Stimulated activated CD8-positive, alpha-beta memory T cell treated with anti-CD3 and anti-CD28 coated beads, Interleukin-4, amount 100 ng/mL, for 24 hours (primary cell): ENCODE measurements around the gene AGBL2.
"Not testable (repeated sequence)": the region's sequence is repeated elsewhere in the genome, so short reads cannot be mapped to it uniquely, and the experiment has no call there.

Source experiments
- DNase-seq: peaks from one replicate; pipeline ENCODE4 v3.0.0-alpha.2; 2020; ENCODE audit warnings: low read depth

Gene AGBL2

GRCh38 chr11:47688991-47689390 is 26.2 kb downstream of the AGBL2 start:
- DNase-seq, result no peak

DNA sequence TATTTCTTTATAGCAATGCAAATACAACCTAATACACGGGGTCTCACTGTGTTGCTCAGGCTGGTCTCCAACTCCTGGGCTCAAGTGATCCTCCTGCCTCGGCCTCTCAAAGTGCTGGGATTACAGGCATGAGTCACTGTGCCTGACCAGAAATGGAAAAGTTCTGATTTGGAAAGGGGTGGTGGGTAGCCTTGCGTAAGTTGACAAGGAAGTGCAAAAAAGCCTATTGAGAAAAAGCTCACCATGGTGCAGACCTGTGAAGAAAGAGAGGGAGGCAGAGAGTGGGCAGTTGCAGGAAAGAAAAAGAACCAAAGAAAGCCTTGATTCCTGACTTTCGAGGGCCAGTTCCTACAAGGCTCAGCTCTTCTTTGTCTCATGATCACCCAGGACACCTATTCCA is 27.1 kb downstream of the AGBL2 start:
- DNase-seq, result no peak

GRCh38 chr11:47686704-47687103 is 28.5 kb downstream of the AGBL2 start:
- not testable (repeated sequence) for DNase-seq

- DNase-seq, result no peak
Observed at GRCh38 chr11:47686151-47686550, 29.0 kb downstream of the AGBL2 start.

- no peak for DNase-seq
Observed at GRCh38 chr11:47675851-47676250, 39.3 kb downstream of the AGBL2 start.

DNA sequence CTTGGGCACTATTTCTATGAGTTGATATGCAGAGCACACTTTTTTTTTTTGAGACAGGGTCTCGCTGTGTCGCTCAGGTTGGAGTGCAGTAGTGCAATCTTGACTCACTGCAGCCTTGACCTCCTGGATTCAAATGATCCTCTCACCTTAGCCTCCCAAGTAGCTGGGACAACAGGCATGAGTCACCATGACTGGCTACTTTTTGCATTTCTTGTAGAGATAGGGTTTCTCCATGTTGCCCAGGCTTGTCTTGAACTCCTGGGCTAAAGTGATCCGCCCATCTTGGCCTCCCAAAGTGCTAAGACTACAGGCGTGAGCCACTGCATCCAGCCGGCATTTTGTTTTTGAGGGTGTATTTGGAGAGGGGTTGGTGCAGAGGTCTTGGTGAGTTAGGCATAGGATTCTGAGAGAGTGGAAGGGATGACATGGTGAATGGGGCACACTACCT is 42.9 kb downstream of the AGBL2 start:
- no peak for DNase-seq

GRCh38 chr11:47669856-47670255 is 45.3 kb downstream of the AGBL2 start:
- no peak for DNase-seq

DNA sequence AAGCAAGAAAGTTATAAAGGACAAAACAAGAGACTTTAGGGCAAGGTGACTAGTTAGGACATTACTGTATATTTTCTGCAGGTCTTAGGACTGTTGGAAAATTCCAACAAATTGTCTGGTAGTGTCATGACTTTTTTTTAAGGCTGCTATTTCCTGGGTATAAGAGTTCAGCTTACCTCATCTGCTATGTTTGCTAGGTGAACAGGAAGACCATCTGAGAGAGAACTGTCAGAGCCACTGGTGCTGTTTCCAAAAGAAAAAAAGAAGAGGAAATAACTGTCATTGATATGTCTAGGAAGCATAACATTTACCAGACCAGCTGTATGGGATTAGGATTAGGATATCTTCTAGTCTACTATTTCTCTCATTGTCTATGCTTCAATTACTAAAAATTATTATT is 46.5 kb downstream of the AGBL2 start:
- DNase-seq, result no peak

DNA sequence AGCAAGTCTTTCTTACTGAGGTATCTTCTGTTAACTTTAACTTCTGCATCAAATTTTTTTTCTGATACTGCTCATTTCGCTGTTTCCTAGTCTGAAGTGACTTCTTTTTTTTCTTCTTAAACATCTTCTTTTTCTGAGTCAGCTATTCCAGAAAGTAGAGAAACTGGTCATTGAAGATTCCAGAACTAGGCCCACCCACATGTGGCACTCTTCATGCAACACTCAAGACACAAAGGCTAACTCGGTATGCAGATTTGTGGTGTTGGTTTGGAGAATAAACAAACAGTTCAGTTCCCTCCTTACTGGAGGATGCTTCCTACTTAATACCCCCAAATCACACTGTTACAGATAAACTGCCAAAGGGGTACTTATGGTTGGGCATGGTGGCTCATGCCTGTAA is 47.6 kb downstream of the AGBL2 start:
- DNase-seq, result no peak

DNA sequence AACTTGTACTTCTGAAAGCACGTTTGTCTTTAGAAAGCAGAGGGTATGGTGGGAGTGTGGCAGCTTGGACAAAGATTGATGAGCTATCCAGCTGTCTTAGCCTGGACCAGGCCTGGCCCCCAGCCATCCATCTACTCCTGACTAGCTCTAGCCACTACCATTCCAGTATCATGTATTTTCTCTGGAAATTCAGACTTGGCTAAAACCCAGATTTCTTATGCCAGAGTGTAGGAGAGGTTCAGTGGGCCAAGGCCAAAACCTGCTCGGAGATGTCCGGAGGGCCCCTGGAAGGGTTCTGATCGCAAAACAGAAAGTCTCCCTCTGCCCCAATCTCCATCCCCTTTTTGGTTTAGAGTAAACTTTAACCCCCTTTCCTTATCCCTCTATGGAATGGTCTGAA is 48.0 kb downstream of the AGBL2 start:
- DNase-seq, result no peak

GRCh38 chr11:47664936-47665335 is 50.2 kb downstream of the AGBL2 start:
- not testable (repeated sequence) for DNase-seq

GRCh38 chr11:47661245-47661644 is 53.9 kb downstream of the AGBL2 start:
- no peak for DNase-seq

- no peak for DNase-seq
Observed at GRCh38 chr11:47659276-47659675, 55.9 kb downstream of the AGBL2 start.

DNA sequence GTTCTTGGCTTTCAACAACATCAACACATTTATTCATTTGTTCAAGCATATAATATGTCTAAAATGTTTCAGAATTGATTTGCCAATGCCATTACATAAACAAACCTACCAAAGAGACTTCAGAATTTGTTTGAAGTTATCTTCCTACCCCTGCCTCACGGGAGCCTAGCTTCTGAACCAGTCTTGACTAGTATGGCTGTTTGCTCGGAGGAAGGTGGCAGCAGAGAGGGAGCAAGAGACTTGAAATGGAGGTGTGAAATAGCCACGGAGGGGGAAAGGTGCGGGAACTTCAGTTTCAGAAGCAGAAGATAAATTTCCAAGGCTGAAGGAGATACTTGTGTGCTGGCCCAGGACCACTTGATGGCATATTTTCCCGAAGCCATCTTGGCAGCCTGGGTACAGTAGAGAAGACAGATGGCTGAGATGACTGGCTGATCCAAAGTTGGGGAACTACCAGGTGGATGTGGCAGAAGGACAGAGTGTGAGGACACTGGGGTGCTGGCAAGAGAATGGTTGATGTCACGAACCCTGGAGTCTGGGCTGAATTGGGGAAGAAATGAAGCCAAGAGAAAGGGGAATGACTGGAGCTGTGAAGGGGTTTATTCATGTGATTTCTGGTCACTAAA is 58.8 kb downstream of the AGBL2 start:
- DNase-seq, result no peak

- no peak for DNase-seq
Observed at GRCh38 chr11:47651818-47652469, 63.2 kb downstream of the AGBL2 start.

GRCh38 chr11:47649276-47649675 is 65.9 kb downstream of the AGBL2 start:
- DNase-seq, result no peak

- no peak for DNase-seq
Observed at GRCh38 chr11:47646019-47646418, 69.2 kb downstream of the AGBL2 start.

GRCh38 chr11:47645500-47645899 is 69.7 kb downstream of the AGBL2 start:
- no peak for DNase-seq

GRCh38 chr11:47642099-47642855 is 72.9 kb downstream of the AGBL2 start, which contains the start of gene MTCH2:
TSS of gene MTCH2 (minus strand) at chr11:47642559. CDS start at chr11:47642465, 94 bp downstream.
- peak; percentile 94 for DNase-seq

GRCh38 chr11:47641600-47642098 is 73.5 kb downstream of the AGBL2 start:
- no peak for DNase-seq

DNA sequence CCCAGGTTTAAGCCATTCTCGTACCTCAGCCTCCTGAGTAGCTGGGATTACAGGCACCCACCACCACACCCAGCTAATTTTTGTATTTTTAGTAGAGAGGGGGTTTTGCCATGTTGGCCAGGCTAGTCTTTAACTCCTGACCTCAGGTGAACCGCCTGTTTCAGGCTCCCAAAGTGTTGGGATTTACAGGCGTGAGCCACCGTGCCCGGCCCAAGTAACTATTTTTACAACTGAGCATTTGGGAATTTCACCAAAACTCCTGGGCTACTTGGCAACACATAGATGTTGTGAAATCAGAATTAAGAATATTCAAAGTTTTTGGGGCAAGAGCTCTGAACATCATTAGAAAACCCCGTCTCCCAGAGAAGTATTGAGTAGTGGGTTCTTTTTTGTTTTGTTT is 74.7 kb downstream of the AGBL2 start:
- DNase-seq, result not testable (repeated sequence)

DNA sequence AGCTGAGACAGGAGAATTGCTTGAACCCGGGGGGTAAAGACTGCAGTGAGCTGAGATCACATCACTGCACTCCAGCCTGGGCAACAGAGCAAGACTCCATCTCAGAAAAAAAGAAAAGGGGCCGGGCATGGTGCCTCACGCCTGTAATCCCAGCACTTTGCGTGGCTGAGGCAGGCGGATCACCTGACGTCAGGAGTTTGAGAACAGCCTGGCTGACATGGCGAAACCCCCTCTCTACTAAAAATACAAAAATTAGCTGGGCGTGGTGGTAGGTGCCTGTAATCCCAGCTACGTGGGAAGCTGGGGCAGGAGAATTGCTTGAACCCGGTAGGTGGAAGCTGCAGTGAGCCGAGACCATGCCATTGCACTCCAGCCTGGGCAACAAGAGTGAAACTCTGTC is 78.8 kb downstream of the AGBL2 start:
- DNase-seq, result not testable (repeated sequence)

DNA sequence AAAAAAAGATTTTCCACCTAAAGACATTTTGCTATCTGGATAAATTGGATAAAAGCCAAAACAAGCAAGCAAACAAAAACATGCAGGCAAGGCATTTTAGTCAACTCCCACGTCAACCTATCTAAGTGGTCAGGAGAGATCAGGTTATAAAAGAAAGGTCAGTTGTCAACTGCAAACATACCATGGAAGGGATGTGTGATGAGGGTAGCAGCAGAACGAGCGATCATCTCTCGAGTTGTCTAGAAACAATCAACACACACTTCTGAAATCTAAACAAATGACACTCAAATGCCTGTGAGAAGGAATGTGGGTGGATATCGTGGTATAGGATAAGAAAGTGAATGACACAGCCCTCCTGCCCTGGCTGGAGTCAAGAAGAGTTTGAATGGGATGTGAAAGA is 83.7 kb downstream of the AGBL2 start:
- no peak for DNase-seq
